Left ventricle myocardium inferior (tissue), 1 donor: ENCODE measurements around the gene NHERF1. TPM values are rescaled to one million over a fixed set of nuclear protein-coding genes. Genes with fewer than 3 reads are reported as not detected.

ENCODE experiments used
- DNase-seq: peaks from one replicate; pipeline ENCODE4 v3.0.0-alpha.2; 2020
- H3K27ac ChIP-seq: fragments of 200-600 bp; replicated peaks from 2 replicates; pipeline ENCODE4 v1.8.0; 2021
- H3K27me3 ChIP-seq: fragments of 200-600 bp; 2 replicates; pipeline ENCODE4 v1.8.0; 2021; ENCODE audit warnings: low read depth
- H3K36me3 ChIP-seq: fragments of 200-600 bp; 2 replicates; pipeline ENCODE4 v1.8.0; 2021
- H3K4me1 ChIP-seq: fragments of 200-600 bp; 2 replicates; pipeline ENCODE4 v1.8.0; 2021
- H3K4me3 ChIP-seq: fragments of 200-600 bp; 2 replicates; pipeline ENCODE4 v1.8.0; 2021; ENCODE audit warnings: mild to moderate bottlenecking, moderate library complexity
- H3K9me3 ChIP-seq: fragments of 200-600 bp; replicated peaks from 2 replicates; pipeline ENCODE4 v1.8.0; 2021
- intact Hi-C: fragments of 100-400 bp; cut with micrococcal nuclease; formaldehyde crosslinking; loops from one replicate; pipeline ENCODE4 v1.11.0; 2022
- long read RNA-seq: library from polyadenylated mRNA; unstranded; transcript quantifications from one replicate; pipeline ENCODE4 v2.0.0, GENCODE V29; 2021
- total RNA-seq: library from RNA; stranded (reverse); fragmentation: NEBNext Ultra II Directional; extraction: Animal tissue kit (Norgen Biotek cat#: 25700); gene quantifications from one replicate; pipeline ENCODE4 v1.2.1, GENCODE V29; 2021
- TF ChIP-seq, protein P1 (sequence below): fragments of 200-600 bp; IDR thresholded peaks from 2 replicates; pipeline ENCODE4 v1.8.0; 2021; ENCODE audit warnings: antibody characterized with exemption, mild to moderate bottlenecking, borderline replicate concordance
- donor health status: DM: no; HTN: yes; CAD: no; lungs with severe emphysema.

NHERF1 gene
- 11.3 TPM for total RNA-seq
- long read RNA-seq, transcript SLC9A3R1-201 (6 exons, 1,969 nt) = major isoform, 15 of 16 reads
- long read RNA-seq, partial matches to known transcripts = 0 of 16 reads
- long read RNA-seq, other reads (novel, unspliced or antisense) = 1 of 16 reads

DNA sequence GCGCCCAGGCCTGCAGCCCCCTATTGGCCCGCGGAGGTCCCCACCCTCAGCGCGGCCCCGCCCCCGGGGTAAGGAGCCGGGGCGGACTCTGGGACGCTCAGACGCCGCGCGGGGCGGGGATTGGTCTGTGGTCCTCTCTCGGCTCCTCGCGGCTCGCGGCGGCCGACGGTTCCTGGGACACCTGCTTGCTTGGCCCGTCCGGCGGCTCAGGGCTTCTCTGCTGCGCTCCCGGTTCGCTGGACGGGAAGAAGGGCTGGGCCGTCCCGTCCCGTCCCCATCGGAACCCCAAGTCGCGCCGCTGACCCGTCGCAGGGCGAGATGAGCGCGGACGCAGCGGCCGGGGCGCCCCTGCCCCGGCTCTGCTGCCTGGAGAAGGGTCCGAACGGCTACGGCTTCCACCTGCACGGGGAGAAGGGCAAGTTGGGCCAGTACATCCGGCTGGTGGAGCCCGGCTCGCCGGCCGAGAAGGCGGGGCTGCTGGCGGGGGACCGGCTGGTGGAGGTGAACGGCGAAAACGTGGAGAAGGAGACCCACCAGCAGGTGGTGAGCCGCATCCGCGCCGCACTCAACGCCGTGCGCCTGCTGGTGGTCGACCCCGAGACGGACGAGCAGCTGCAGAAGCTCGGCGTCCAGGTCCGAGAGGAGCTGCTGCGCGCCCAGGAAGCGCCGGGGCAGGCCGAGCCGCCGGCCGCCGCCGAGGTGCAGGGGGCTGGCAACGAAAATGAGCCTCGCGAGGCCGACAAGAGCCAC, at the start of gene NHERF1:
TSS of gene NHERF1 (plus strand) at position 100 of the 750 bp plus-strand sequence. CDS start at position 319, 219 bp downstream.
- Histone ChIP-seq H3K9me3 (no peaks in the 10 kb centered on the region), H3K27me3 (no peaks in the 10 kb centered on the region), H3K4me1 (peaks cover 84% of the 10 kb centered on the region), H3K27ac (peak within 1 kb of the TSS; percentile 87), H3K4me3 (peak within 1 kb of the TSS; percentile 87), H3K36me3 (no peaks in the 10 kb centered on the region)
- TF ChIP-seq, protein P1, sequence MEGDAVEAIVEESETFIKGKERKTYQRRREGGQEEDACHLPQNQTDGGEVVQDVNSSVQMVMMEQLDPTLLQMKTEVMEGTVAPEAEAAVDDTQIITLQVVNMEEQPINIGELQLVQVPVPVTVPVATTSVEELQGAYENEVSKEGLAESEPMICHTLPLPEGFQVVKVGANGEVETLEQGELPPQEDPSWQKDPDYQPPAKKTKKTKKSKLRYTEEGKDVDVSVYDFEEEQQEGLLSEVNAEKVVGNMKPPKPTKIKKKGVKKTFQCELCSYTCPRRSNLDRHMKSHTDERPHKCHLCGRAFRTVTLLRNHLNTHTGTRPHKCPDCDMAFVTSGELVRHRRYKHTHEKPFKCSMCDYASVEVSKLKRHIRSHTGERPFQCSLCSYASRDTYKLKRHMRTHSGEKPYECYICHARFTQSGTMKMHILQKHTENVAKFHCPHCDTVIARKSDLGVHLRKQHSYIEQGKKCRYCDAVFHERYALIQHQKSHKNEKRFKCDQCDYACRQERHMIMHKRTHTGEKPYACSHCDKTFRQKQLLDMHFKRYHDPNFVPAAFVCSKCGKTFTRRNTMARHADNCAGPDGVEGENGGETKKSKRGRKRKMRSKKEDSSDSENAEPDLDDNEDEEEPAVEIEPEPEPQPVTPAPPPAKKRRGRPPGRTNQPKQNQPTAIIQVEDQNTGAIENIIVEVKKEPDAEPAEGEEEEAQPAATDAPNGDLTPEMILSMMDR = peak; percentile 39
- intact Hi-C loops = loop anchor here (2.0 kb wide), 1 partner anchor 28 kb away; the partner anchor contains the start of gene NAT9
- peak; percentile 96 for DNase-seq

DNA sequence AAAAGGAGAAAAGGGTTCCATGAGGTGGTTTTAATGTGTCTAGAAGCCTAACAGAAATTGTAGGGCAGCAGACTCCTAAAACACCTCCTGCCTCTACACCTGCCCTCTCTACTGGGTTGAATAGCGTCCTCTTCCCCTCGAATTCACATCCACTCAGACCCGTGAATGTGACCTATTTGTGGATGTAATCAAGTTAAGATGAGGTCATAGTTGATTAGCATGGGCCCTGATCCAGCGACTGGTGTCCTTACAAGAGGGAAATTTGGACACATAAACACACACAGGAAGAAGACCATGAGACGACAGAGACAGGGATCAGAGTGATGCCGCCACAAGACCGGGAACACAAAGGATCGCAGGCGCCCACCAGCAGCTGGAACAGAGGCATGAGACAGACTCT, 49.2 kb upstream of the NHERF1 start:
- H3K27ac ChIP-seq = no peak overlapping the region
- peaks cover 57% of the 10 kb centered on the region for H3K27me3 ChIP-seq
- no peak for DNase-seq
- no peaks in the 10 kb centered on the region for H3K36me3 ChIP-seq
- no peak overlapping the region for H3K4me3 ChIP-seq
- no peaks in the 10 kb centered on the region for H3K9me3 ChIP-seq
- TF ChIP-seq, protein P1 = no peak
- intact Hi-C loops = no loop called here
- no peaks in the 10 kb centered on the region for H3K4me1 ChIP-seq

DNA sequence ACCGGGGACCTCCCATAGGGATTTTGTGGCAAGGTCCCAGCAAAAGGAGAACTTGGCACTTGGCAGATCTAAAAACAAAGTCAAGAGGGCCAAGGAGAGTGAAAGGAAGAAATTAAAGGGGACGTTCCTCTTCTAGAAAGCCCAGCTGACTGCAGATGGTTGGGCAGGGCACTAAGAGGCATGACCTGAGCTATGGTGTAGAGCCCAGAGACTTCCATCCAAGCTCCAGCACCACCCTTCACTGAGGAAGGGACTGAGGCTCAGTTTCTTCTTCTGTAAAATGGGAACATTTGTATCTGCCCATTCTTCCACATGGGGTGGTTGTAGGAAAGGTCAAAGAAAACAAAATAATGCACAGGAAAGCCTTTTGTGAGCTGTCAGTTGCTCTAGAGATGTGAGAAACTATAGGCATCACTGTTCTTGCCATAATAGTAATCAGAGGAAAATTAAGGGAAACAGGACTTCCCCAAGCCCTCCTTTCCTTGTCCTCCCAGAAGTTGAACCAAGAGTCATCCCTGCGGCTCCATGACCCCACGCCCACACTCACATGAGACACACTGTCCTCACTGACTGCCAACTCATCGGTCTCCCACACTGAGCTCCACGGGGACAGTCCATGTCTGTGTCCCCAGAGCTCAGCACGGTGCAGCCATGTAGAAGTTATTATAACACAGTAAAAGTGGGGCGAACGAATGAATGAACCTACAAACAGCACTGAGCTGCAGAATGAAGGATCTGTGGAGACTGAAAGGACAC, 46.1 kb upstream of the NHERF1 start:
- intact Hi-C loops = no loop called here
- H3K36me3 ChIP-seq = no peaks in the 10 kb centered on the region
- DNase-seq = no peak
- H3K4me3 ChIP-seq = no peak overlapping the region
- H3K27me3 ChIP-seq = peaks cover 39% of the 10 kb centered on the region
- no peaks in the 10 kb centered on the region for H3K4me1 ChIP-seq
- no peaks in the 10 kb centered on the region for H3K9me3 ChIP-seq
- no peak overlapping the region for H3K27ac ChIP-seq
- TF ChIP-seq, protein P1 = no peak

DNA sequence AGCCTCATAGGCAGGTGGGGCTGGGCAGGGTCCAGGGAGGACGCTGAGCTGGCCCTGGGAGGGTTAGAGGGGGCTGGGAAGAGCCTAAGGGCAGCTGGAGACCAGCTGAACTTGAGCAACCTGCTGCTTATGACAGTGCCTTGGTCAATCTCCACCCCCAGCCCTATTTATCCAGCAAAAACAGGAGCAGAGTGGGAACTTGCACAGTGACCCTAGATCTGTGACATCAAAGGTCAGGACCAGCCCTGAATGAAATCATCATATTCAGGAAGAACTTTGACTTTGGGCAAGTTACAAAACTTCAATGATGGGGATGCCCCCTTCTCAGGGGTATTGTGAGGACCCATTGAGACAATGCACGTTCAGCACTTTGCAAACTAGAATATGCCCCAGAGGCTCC, 45.1 kb upstream of the NHERF1 start:
- Histone ChIP-seq H3K27me3 (peaks cover 34% of the 10 kb centered on the region), H3K27ac (no peak overlapping the region), H3K9me3 (no peaks in the 10 kb centered on the region), H3K4me1 (no peaks in the 10 kb centered on the region), H3K36me3 (no peaks in the 10 kb centered on the region), H3K4me3 (no peak overlapping the region)
- no peak for DNase-seq
- intact Hi-C loops = no loop called here
- TF ChIP-seq, protein P1 = no peak

DNA sequence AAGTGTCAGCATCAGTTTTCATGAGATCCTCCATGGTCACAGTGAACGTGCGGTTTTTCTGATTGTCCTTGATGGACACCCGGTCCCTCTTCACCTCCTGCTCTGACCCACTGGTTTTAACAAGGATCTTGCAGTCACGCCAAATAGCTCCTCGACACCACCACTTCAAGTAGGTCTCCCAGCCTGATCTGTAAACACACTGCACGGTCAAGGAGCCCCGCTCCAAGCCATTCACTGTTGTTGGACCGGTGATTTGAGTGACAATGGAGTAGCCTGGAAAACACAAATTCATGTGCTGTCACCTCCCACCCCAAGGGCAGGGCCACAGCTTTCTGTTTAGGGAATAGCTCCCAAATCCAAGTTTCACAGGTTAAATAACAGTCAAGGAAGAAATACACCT, 43.9 kb upstream of the NHERF1 start:
- no peak for DNase-seq
- TF ChIP-seq, protein P1 = no peak
- intact Hi-C loops = no loop called here
- no peak overlapping the region for H3K4me3 ChIP-seq
- H3K36me3 ChIP-seq = no peaks in the 10 kb centered on the region
- no peak overlapping the region for H3K27ac ChIP-seq
- peaks cover 29% of the 10 kb centered on the region for H3K27me3 ChIP-seq
- H3K9me3 ChIP-seq = no peaks in the 10 kb centered on the region
- no peaks in the 10 kb centered on the region for H3K4me1 ChIP-seq
